NCI-H748 treated with DMSO at 0.1 percent for 48 hours (cell line): ENCODE results near the gene CEMIP.
"Not testable (repeated sequence)": the region's sequence is repeated elsewhere in the genome, so short reads cannot be mapped to it uniquely, and the experiment has no call there.

Source experiments
- DNase-seq: peaks from one replicate; lab custom pipeline; 2025; lab: John Stamatoyannopoulos, UW

CEMIP gene

DNA sequence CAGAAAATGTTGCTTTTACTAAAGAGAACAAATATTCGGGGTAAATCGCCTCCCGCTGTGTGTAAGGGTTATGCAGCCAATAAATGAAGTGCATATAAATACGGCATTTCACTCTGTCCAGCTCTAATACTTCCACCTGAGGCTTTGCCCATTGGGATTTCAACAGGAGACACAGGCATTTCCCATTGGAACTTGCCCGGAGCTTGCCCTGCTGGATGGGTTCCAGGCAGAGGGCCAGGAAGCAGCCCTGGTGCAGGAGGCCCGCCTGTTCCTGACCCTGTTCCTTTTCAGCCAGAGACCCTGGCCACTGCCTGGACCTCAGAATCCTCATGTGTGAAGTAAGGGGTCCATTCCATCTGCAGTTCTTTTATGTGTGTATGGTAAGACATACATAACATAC lies 17.4 kb upstream of the CEMIP start:
- DNase-seq = no peak

DNA sequence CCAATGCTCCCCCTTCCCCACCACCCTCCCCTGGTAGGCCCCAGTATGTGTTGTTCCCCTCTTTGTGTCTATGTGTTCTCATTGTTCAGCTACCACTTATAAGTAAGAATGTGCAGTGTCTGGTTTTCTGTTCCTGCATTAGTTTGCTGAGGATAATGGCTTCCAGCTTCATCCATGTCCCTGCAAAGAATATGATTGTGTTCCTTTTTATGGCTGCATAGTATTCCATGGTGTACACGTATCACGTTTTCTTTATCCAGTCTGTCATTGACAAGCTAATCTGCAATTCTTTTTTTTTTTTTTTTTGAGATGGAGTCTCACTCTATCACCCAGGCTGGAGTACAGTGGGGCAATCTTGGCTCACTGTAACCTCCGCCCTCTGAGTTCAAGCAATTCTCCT lies 15.9 kb upstream of the CEMIP start:
- not testable (repeated sequence) for DNase-seq

DNA sequence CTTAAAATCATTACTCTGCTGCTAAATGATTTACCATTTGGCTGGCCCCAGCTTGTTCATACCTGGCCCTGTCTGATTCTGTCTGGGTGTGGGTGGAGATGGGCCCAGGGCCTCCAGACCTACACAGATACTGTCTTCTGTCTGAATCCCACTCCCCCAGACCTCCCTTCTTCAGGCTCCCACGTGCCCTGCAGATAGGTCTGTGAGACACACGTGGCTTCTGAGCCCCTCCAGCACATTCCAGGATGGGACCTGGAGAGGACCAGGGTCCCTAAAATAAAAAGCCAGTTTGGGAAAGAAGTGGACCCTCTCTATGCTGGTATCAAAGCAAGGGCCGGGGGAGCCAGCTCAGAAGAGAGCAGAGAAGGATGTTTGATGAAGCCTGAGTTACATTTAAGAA lies 14.6 kb upstream of the CEMIP start:
- no peak for DNase-seq

DNA sequence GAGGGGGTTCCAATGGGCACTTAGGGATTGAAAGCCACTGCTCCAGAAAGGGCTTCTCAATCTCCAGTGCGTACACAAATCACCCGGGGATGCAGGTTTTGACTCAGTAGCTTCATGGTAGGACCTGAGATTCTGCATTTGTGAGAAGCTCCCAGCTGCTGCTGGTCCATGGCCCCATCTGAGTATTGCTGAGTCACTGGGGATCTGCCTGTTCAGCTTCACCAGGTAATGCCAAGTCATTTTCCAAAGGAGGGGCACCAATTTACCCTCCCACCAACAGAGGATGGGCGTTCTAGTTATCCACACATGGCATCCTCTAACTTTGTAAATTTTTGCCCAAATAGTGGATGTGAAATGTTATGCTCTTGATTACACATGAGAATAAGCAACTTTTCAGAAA lies 12.9 kb upstream of the CEMIP start:
- no peak for DNase-seq

DNA sequence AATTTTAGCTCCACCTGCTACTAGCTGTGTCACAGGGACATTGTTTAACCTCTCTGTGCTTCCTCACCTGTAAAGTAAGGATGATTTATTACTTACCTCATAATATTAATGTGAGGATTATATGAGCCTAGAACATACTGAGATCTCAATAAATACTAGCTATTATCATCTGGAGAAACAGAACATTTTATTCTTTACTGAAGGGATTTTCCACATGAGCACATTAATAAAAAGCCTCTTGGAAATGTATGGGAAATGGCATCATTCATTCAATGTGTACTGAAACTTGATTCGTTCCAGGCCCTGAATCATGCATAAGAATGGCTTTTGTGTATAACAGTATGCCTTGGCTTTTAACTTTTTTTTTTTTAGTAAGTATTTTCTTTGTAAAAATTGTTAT lies 11.0 kb upstream of the CEMIP start:
- DNase-seq = no peak

DNA sequence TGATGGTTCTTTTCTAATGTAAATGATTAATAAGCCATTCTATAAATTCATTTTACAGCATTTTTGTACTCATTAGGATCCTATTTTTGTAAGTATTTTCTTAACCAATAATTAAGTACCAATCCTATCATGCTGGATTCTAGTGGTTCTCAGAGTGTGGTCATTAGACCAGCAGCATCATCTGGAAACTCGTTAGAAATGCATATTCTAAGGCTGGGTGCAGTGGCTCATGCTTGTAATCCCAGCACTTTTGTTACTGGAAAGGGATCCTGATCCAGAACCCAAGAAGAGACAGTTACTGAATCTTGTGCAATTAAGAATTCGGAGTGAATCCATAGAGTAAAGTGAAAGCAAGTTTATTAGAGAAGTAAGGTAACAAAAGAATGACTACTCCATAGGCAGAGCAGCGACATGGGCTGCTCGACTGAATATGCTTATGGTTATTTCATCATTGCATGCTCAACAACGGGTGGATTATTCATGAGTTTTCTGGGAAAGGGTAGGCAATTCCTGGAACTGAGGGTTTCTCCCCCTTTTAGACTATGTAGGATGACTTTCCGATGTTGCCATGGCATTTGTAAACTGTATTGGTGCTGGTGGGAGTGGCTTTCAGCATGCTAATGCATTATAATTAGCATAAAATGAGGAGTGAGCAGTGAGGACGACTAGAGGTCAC lies 9.9 kb upstream of the CEMIP start:
- no peak for DNase-seq

DNA sequence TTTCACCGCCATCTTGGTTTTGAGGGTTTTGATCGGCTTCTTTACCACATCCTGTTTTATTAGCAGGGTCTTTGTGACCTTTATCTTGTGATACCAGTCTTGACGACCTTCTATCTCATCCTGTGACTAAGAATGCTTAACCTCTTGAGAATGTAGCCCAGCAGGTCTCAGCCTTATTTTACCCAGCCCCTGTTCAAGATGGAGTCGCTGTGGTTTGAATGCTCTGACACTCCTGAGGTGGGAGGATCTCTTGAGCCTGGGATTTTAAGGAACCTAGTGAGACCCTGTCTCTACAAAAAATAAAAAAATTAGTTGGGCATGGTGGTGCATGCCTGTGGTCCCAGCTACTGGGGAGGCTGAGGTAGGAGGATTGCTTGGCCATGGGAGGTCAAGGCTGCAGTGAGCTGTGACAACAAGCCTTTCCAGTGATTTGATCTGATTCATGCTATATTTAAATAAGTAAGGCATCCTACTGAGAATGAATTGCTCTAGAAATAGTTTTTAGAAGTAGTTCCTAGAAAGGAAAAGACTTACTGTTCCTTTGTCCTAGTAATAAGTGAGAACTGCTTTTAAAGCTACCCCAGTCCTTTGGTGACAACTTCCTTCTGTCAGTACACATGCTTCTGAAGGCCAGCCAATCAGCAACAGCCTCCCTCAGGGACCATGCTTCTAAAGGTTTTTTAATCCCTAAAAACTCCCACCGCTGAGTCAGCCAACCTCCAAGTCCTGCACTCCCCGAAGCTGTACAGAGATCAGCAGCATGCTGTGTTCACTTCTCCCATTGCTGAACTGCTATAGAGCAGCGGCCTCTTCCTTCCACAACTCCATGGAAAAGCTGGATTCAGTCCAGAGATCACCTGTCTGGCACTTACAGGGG lies 9.1 kb upstream of the CEMIP start:
- DNase-seq = no peak

DNA sequence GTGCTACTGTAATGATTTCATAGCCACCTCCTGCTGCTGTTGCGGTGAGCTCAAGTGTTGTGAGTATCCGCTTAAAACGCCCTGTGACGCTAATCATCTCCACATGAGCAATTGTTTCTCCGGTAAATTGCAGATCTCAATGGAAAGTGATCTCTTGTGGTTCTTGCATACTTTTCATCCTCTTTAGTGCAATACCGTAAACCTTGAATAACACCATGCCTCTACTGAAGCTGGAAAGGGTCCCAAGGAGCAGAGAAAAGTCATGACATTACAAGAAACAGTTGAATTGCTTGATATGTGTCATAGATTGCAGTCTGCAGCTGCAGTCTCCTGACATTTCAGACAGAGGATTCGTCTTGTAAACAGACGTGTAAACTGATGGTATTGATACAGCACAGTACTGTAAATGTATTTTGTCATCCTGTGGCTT lies 6.0 kb upstream of the CEMIP start:
- peak; percentile 14 for DNase-seq

DNA sequence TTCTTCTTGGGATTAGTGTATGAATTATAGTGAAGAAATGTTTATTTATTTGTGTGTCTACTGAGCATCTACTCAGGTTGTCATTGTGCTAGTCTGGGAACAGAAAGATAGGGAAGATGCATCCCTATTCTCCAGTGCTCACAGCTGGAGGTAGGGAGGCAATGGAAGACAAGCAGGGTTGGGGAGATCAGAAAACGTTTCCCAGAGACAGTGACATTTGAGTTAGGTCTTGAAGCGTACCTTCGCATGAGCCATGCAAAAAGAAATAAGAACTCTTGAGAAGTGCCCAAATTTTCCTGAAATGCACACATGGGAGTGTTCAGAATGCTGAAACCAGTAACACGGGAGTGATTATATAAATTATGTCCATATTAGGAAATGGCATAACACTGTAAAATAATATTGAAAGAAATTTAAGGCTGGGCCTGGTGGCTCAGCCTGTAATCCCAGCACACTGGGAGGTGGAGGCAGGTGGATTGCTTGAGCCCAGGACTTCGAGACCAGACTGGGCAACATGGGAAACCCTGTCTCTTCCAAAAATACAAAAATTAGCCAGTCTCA lies 5.3 kb upstream of the CEMIP start:
- no peak for DNase-seq

DNA sequence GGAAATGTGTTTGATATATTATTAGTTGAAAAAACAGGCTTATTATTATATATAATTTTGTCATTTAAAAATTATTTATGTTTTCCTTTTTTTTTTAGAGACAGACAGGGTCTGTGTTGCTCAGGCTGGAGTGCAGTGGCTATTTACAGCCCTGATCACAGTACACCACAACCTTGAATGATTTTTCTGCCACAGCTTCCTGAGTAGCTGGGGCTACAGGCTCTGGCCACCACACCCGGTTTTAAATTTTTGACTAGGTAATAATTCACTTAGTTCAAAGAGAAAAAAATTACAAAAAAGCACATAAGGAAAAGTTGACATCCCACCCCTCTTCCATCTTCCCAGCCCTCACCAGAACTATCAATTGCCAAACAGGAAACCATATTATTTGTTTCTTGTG lies 4.7 kb upstream of the CEMIP start:
- no peak for DNase-seq

DNA sequence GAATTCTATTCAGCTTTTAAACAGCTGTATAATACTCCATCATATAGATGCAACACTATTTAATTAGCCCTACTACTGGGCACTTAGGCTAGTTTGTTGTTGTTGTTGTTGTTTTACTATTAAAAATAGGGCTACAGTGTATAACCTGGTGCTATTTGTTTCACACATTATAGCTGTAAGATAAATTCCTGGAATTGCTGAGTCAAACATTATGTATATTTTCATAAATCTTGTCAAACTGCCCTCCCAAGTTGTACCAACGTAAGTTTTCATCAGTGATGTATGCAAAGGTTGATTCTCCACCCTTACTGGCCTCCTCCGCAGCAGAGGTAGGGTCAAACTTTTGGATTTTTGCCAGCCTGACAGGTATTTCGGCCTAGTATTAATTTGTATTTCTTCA lies 3.8 kb upstream of the CEMIP start:
- DNase-seq = no peak

DNA sequence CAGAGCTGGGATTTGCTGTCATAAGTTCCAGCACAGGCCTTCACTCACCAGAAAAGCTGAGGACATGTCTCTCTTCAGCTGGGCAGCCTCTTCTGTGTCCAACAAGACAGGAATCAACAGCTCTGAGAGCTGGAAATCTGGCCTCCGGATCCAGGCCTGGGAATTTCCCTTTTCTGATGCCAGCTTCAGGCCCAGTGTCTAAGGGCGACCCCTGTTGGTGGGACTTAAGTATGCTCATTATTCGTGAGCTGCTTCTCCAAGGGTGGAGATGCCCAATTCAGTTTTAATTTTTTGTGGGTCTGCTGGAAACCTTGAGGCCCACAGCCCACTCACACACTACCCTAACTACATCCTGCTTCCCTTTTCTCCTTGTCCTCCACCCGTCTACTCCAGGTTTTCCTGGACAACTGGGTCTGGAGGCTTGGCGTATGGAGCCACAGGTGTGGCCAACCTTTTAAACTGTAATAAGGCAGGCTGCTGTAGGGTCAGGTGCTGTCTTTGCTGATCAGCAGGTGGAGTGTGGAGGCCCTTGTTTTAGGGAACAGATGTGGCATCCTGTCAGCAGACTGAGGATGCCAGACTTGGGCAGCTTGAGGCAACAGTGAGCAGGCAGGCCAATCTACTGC lies 2.6 kb upstream of the CEMIP start:
- peak; percentile 47 for DNase-seq

DNA sequence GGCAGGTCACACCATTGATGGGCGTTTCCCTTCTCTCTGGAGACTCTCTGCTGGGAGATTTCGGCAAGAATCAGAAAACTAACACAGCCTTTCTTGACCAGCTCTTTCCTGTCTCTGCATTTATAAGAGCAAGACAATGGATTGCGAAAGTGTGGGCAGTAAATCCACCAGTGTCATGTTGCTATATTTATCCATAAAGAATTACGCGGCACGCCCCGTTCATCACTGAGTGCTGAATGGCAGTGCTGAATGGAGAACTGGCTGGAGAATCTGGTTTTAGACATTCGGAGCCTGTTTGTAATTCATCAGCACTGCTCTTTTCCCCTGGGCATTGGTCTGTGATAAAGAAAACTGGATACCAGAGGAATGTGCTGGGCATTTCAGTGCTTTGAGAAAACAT lies 2.0 kb upstream of the CEMIP start:
- DNase-seq = no peak

DNA sequence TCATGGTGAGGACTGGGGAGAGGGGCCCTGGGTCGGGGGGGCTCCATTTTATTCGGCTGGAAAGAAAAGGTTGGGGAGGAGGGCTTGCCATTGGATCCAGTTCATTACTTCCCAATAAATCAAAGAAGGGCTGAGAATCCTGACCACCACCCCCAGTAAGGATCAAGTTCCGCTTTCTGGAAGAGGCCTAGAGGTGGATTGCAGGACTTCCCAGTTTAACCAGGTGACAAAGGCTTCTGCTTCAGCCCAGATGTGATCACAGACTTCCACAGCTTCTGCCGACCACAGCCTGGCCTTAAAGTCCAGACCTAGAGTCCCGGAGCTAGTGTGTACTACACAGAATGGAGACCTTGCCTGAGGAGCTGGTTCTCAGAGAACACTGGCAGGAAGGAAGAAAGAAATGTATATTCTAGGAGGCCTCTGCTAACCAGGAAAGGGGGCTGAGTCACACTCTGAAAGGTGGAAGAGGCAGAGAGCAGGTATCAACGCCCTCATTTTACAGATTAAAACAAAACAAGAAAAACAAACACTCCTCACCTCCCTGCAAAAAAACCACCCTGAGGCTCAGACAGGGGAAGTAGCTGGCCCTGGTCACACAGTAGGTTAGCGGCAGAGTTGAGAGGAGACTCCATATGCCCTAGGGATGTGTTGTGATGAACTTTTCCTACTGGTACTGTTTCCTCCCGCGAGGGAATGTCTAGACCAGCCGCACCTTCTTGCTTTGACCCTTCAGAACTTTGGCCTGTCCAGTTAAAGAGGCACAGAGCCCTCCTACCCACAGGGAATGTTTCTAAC lies 1.1 kb upstream of the CEMIP start:
- DNase-seq = no peak

DNA sequence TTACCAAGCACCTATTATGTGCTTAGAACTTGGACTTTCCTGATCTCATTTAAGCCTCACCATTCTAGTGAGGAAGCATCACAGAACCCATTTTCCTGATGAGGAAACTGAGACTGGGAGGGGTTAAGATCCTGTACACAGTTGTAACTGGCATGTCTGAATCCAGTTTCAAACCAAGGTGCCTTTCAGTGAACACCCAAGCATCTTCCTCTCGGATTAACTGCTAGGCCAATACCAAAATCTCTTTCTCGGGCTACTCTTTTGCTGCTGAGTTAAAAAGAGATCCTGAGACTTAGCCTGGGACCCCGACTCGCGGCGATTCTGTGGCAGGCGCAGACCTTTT lies 578 bp upstream of the CEMIP start:
- DNase-seq = no peak

DNA sequence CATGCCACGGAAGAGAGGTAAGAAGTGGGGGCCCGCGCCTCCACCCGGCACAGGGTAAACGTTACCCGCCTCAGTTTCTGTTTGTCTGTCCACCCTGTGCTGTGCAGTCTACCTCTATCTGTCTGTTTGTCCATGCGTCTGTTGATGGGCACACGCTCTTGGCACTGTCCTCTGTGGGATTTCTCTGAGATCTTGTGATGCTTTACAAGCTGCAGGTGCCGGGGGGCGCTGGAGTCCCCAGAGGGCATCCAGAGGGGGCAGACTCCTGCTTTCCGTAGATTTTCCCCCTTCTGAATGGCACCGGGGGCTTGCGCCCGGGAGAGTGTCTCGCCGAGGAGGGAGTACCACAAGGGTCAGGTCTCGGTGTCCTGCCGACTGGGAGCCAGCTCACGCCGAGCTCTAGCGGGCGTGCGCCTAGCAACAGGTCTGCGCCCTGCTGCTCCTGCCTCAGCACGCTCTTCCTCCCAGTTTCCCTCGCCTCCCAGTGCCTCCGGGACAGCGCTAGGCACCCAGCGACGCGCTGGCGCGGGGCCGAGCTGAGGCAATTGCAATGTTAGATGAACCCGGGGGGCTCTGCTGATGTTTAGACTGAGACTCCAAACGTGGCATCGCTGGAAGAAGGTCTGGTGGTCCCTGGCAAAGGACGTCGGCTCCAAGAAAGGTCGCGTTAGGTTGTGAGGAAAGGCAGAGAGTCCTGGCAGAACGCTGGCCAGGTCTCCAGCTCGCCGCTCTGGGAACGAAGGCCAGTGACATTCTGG lies 667 bp downstream of the CEMIP start:
- peak; percentile 30 for DNase-seq

DNA sequence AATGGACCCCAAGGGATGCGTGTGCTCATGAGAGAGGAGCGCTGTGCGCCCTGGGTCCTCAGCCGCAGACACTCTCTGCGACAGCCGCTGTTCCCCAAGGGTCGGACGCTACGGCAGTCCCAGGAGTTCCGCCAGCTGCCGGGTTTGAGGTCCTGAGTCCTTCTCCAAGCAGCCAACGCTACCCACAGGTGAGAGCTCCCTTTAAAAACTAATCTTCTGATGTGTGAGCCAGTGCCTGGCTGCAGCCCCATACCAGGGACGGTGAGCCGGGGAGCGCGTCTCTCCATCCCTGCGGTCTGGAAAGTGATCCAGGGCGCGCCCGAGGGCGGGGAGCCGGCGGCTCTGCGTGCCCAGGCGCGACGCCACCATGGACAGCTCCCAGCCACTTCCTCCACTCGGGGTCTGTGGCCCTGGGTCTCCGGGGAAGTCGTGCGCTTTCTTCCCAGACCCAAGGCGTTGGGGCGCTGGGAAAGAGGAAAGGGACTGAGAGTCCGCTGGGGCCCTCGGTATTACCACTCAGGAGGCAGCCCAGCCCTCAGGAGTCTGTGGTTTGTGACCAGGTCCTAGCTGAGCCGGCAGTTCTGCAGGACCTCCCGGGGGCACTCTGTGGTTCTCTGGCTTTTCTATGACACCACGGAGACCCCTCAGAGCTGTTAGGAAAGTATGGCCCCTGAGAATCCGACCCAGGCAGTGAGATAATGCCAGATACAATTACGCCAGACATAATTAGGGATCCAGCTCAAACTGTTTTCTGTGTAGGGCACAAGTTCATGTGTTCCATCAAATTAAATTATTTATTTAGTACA lies 1.4 kb downstream of the CEMIP start:
- no peak for DNase-seq

DNA sequence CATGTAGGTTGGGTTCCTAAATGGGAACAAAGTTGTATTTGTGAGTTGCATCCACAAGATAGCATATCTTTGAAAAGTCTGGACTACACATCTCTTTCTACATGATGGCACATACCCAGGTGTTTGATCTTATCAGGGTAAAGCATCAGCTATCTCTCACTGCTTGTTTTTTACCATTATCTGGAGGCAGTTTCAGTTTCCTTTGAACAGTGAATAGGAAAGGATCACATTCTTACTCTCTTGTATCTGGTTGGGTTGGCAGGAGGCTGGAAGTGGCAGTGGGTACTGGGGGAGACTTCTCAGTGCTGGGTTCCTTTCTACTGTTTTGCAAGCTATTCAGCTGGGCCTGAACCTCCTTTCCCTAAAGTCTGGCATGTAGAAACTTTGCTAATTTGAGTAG lies 4.1 kb downstream of the CEMIP start:
- DNase-seq = no peak

DNA sequence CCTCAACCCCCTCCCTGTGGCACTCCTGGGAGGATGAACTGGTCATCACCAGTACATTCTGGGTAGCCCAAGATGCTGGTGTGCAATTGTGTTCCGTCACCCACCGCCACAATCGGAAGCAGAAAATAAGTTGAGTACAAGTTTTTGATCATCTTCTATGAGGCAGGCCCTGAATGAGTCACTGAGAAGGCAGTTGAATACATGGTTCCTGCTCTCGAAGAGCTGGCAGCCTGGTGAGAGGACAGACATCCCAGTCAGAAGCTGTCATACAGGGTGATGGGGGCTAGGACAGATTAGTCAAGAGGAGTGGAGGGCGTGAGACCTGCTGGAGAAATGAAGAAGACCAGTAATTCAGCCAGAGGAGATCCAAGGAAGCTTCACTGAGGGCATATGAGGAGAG lies 6.2 kb downstream of the CEMIP start:
- DNase-seq = no peak

DNA sequence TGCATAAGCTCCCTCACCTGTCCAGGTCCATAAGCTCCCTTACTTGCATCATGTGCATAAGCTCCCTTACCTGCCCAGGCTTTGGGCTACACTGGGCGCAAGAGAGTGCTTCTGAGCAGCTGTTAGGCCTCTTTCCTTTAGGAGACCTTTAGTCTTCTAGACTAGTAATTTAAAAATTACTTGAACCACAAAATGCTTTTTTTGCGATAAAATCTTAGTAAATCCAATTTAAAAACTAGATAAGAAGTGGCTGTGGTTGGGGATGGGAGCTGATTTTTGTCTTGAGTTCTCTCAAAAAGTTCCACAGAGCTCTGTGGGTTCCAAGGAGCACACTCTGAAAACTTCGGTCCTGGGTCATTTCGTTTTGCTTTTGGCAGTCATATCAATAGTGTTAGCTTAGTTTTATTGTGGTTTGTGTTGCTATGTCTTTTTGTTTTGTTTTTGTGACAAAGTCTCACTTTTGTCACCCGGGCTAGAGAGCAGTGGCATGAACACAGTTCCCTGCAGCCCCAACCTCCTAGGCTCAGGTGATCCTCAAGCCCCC lies 6.7 kb downstream of the CEMIP start:
- no peak for DNase-seq
